ENCODE data around the gene CDC6.

CDC6 gene

DNA sequence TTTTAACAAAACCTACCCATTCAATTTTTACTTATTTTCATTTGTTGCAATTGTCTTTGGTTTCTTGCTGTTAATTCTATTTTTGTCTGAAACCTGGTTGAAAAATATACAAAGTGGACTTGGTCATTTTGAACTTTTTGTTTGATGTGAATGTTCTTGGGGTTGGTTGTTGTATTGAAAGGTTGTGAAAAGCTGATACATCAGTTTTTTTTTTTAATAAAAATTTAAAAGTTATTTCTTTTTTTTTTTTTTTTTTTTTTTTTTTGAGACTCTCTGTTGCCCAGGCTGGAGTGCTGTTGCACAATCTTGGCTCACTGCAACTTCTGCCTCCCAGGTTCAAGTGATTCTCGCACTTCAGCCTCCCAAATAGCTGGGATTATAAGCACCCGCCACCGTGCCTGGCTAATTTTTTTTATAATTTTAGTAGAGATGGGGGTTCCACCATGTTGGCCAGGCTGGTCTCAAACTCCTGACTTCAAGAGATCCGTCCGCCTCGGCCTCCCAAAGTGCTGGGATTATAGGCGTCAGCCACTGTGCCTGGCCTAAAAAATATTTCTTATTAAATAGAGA, 39.7 kb upstream of the CDC6 start:
- ChIA-PET CTCF (interaction anchor here (0.6 kb wide), 1 partner anchor 28 kb away, joined by 3 read pairs; no protein-coding TSS in a partner anchor), POLR2A (no interaction called here)
- DNase-seq (ENCODE audit: low read depth, low spot score), result no peak
- no peak for TF ChIP-seq CTCF (IDR thresholded peaks at IDR 0.05; ENCODE audit: insufficient read depth, low read length, missing control alignments)
- no peak overlapping the region for H3K4me3 ChIP-seq (ENCODE audit: low read depth, low read length)

- CTCF ChIA-PET, result interaction anchor here (0.6 kb wide), 1 partner anchor 29 kb away, joined by 3 read pairs; no protein-coding TSS in a partner anchor
- POLR2A ChIA-PET, result no interaction called here
- no peak for DNase-seq (ENCODE audit: low read depth, low spot score)
- no peak overlapping the region for H3K4me3 ChIP-seq (ENCODE audit: low read depth, low read length)
- TF ChIP-seq CTCF (IDR thresholded peaks at IDR 0.05; ENCODE audit: insufficient read depth, low read length, missing control alignments), result no peak
Measured at GRCh38 chr17:40248507-40248906, 39.2 kb upstream of the CDC6 start.

DNA sequence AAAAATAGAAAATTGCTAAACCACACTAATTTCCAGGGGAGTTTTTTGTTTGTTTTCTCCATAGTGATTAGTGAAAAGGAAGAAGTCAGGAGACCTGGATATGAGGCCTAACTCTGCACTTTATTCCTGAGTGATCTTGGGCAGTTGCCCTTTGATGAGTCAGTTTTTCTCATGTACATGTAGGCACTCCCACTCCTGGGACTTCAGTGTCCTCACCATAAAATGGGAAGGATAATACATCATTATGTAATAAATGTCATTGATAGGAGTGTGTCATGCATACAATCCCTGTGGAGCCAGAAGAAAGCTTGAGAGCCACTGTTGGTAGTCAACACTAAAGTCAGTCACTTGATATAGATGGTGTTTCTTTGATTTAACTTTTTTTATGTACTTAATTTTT, 36.1 kb upstream of the CDC6 start:
- DNase-seq (ENCODE audit: low read depth, low spot score), result peak; percentile 16
- ChIA-PET CTCF (interaction anchor here (1.2 to 3.2 kb wide), 3 partner anchors 9 to 41 kb away, joined by 3 to 16 read pairs (median 6); partner anchors contain the start of gene WIPF2), POLR2A (no interaction called here)
- H3K4me3 ChIP-seq (ENCODE audit: low read depth, low read length), result no peak overlapping the region
- TF ChIP-seq CTCF (IDR thresholded peaks at IDR 0.05; ENCODE audit: insufficient read depth, low read length, missing control alignments), result no peak

DNA sequence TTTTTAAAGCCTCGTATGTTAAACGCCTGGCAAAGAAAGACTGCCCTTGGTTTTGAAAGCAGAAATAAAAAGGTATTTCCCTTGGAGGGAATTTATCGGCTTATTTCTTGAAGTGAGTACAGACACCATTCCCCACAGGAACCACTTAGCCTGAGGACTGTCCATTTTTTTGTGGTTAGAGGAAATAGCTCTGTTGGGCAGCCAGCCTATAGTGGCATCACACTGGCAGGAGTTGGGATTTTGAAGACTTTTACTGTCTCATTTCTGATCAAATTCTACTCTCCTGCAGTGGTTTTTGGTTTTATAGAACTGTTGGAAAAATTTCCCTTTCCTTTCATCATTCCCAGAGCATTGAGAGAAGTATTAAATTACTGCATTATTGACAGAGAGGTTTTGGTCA, 34.1 kb upstream of the CDC6 start:
- ChIA-PET CTCF (interaction anchor here (0.9 to 3.2 kb wide), 3 partner anchors 13 to 35 kb away, joined by 3 to 16 read pairs (median 4); partner anchors contain the start of gene WIPF2), POLR2A (no interaction called here)
- TF ChIP-seq CTCF (IDR thresholded peaks at IDR 0.05; ENCODE audit: insufficient read depth, low read length, missing control alignments), result no peak
- no peak overlapping the region for H3K4me3 ChIP-seq (ENCODE audit: low read depth, low read length)
- DNase-seq (ENCODE audit: low read depth, low spot score), result no peak

- DNase-seq (ENCODE audit: low read depth, low spot score), result no peak
- ChIA-PET POLR2A (no interaction called here), CTCF (interaction anchor here (4.1 kb wide), 1 partner anchor 41 kb away, joined by 17 read pairs; the partner anchor contains the start of gene WIPF2)
- no peak for TF ChIP-seq CTCF (IDR thresholded peaks at IDR 0.05; ENCODE audit: insufficient read depth, low read length, missing control alignments)
- no peak overlapping the region for H3K4me3 ChIP-seq (ENCODE audit: low read depth, low read length)
Measured at GRCh38 chr17:40259505-40259904, 28.2 kb upstream of the CDC6 start.

DNA sequence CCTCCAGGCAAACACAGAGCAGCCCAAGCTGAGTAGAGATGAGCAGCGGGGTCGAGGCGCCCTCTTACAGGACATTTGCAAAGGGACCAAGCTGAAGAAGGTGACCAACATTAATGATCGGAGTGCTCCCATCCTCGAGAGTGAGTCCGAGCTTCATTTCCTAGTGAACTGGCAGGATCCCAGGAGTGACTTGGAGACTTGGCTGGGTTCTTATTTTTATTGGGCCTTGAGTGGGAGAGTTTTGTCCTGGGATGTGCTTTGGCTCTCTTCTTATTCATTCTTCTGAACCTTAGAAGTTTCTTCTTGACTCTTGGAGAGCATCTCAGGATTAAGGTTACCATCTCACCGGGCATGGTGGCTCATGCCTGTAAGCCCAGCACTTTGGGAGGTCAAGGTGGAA, 27.2 kb upstream of the CDC6 start:
- POLR2A ChIA-PET, result no interaction called here

More for the DNA sequence above, 27.2 kb upstream of the CDC6 start:
- no peak for TF ChIP-seq CTCF (IDR thresholded peaks at IDR 0.05; ENCODE audit: insufficient read depth, low read length, missing control alignments)
- no peak for DNase-seq (ENCODE audit: low read depth, low spot score)
- no peak overlapping the region for H3K4me3 ChIP-seq (ENCODE audit: low read depth, low read length)
- CTCF ChIA-PET, result interaction anchor here (4.1 kb wide), 1 partner anchor 42 kb away, joined by 17 read pairs; the partner anchor contains the start of gene WIPF2

All from AG04449 (cell line).